ENCODE results near the gene GSE1.

The GSE1 gene

GRCh38 chr16:85619101-85619891 is 6.2 kb downstream of the GSE1 start:
- no peak for DNase-seq (ENCODE audit: low read depth)

GRCh38 chr16:85620374-85620773 is 7.3 kb downstream of the GSE1 start:
- DNase-seq (ENCODE audit: low read depth) = no peak

DNA sequence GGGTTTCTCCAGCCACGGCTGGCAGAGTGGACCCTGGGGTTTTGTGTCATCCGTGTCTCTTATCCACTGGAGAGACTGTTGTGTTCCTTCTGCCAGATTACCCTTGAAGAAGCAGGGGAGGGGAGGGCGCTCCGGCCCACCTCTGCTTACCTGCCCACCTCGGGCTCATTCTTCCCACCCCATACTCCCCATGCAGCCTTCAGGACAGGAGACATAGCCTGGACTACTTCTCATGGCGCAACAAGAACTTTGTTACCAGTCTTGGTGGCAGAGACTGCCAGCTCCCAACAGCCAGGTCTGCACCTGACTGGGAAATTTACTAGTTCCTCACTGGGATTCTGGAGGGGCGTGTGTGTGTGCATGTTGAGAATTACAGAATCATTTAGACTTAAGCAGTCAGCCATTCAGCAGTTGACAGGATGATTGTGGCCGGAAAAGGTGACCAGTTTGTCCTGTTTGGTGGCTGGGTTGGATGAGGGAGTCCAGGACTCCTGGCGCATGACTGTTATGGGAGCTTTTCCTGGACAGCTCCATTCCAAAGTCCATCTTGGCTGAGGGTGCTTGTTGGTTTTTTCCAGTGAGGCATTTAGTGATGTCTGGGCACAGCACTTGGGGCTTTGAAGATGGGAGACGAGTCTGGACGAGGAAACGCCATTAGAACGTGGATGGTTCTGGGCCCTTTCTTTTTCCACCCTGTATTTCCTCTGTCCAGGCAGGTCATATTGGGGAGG is 8.7 kb downstream of the GSE1 start:
- no peak for DNase-seq (ENCODE audit: low read depth)

- DNase-seq (ENCODE audit: low read depth) = no peak
Observed at GRCh38 chr16:85622683-85623082, 9.6 kb downstream of the GSE1 start.

DNA sequence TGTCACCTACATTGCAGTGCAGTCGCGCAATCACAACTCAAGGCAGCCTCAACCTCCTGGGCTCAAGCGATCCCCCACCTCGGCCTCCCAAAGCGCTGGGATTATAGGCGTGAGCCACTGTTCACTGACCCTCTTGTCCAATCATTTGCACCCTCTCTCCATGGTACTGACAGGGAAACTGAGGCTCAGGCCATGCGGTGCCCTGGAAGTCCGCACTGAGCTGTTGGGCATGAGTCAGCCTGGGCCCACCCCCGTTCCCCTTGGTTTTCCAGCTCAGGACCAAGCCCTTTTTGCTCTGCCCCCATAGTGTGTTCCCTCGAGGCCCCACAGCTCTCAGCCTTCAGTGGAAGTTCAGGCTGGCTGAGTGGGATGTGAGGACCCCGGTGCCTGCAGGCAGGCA is 10.1 kb downstream of the GSE1 start:
- no peak for DNase-seq (ENCODE audit: low read depth)

DNA sequence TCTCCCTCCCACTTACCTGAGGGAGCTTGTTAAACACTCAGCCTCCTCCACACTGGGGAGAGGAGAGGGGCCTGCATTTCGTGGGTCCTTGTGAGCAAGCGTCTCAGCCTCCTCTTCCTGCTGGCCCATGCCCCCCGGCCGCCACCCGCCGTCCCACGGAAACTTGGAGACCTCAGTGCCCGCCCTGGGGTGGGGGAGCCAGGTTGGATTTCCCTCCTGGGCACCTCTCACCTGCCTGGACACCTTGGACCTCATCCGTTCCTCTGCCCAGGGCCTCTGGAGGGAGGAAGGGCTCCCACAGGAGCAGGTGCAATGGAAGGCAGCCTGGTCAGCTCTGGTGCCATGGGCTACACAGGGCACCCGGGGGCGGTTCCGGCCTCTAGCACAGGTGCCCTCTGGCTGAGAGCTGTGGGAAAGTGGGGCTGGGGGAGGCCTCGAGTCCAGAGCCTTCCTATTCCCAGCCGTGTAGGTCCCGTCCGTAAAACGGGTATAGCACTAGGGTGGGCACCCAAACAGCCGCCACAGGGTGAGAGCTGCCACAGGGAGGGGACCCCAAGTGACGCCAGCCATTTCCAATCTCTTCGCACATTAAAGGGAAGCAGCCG is 11.0 kb downstream of the GSE1 start:
- DNase-seq (ENCODE audit: low read depth) = no peak

- DNase-seq (ENCODE audit: low read depth) = no peak
Observed at GRCh38 chr16:85624646-85625045, 11.5 kb downstream of the GSE1 start.

GRCh38 chr16:85625053-85625452 is 11.9 kb downstream of the GSE1 start:
- DNase-seq (ENCODE audit: low read depth) = no peak

DNA sequence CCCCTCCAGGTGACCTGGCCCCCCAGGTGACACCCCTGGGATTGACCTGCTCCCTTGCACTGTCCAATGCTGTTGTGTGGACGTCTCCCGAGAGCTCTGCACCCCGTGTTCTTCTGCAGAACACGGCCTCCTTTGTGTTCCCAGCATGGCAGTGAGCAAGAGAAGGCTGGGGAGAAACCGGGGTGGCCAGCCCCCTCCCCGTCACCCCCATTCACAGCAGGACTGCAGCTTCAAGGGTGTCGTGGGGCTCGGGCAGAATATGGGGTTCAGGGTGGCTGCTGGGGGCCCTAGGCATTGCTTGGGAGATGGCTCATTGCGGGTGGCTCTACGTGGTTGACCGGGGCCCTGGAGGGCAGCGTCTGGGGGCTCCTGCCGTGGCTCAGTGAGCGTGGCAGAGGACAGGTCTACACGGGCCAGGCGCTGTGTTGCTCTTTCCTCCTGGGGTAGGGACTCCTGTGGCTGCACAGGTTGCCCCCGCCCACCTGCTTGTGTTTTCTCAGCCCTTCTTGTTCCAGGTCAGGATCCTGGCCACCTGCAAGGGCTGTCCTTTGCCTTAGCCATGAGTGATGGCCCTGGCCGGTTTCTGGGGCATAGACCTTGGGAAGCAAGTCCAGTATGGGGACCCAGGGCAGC is 12.5 kb downstream of the GSE1 start:
- DNase-seq (ENCODE audit: low read depth) = no peak

DNA sequence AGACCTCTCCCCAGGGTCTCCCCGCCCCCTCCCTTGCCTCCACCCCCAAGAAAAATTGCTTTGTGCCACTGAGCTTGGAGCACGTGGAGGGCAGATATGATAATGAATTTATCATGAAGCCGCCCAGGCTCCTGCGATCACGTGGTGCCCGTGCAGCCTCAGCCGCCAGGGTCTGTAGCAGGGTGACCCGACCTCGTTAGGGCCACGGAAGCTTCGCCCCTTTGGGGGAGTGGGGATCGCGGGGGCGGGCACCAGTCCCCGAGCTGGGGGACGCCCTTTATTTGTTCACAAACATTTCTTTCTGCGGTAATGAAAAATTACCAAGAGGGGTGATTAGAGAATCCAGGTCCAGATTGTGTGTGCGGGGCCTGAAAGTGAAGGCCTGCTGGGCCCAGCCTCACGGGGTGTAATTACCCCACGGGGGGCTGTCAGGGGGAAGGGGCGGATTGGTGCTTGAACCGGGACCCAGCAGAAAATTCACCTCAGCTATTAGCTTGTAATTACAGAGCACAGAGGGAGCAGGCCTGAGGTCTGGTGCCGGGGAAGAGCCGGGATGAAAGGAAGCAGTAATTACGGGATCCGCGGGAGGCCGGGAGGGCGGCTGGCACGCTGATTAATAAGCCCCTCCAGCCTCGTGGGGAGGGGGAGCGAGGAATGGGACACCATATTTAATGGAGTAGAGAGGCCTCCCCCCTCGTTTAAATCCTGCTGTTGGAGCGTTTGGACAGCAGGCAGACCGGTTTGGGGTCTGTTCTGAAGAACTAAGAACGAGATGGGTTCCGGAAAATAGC is 13.3 kb downstream of the GSE1 start:
- DNase-seq (ENCODE audit: low read depth) = no peak

DNA sequence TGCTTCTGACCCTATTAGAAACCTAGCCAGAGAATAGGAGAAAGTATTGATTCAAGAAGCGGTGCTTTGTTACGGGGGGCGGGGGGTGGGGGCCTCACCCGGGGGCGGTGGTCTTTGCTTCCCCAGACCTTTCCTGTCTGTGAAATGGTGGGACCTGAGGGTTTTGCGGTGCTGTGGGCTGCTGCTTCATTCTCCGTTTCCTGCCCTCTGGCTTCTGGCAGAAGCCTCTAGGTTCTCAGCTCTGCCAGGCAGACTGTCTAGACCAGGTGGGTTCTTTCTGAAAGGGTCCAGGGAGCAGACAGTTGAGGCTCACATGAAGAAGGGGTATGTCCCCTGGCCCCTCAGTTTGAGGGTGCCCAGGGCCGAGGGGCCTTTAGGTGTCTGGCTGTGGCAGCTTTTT is 14.0 kb downstream of the GSE1 start:
- no peak for DNase-seq (ENCODE audit: low read depth)

DNA sequence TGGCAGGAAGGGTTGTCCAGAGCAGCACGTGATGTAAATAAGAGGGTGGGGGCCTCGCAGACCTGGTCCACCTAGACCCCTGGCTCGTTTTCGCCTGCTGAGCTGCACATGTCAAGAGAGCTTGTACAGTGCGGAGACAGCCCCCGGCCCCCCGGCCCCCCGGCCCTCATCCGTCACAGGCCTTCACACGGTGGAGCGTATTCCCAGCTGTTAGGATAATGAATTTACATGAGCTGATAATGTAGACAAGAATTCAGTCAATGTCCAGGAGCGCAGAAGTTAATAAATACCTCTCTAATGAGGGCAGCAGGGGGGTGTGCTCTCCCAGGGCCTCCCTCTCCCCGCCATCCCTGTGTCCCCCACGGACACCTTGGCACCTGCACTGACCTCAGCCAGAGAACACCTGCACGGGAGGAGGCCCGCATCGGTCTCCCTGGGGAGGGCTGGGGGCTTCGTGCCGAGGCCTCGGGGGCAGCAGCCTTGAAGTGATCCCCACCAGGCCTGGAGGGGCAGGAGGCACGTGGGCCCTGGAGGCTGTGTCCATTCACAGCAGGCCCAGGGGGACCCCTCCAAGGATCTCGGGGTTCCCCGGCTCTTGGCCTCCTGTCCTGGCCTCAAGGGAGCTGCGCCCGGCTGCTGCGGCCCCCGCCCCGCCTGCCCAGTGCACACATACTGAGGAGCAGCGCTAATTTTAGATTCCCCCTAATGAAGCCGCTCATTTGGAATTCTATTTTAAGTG is 14.6 kb downstream of the GSE1 start:
- DNase-seq (ENCODE audit: low read depth) = no peak

DNA sequence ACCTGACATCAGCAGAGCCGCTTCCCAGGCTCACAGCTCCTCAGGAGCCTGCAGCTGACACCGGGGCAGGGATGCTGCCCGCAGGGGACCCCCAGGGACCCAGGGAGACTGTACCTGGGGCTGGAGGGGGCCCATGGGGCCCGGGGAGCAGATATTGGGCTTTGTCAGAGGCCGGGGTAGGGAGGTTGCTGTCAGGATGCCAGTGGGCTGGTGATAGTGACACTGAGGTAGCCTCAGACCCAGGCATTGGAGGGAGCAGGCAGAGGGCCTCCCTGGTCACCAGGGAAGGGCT is 15.1 kb downstream of the GSE1 start:
- no peak for DNase-seq (ENCODE audit: low read depth)

DNA sequence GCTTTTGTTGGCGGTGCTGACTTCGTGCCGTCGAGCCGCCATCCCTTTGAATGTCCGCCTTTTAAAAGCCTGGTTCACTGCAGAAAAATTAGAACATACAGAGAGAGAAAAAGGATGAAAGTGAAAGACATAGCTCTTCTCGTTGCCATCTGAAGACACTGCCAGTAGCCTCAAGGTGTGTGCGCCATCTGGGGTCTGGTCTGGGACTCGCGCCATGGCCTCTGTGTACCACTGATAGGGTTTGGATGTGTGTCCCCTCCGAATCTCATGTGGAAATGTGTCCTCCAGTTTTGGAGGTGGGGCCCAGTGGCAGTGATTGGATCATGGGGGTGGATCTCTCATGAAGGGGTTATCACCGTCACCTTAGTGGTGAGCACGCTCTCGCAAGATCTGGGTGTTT is 15.5 kb downstream of the GSE1 start:
- DNase-seq (ENCODE audit: low read depth) = no peak

GRCh38 chr16:85629326-85629725 is 16.2 kb downstream of the GSE1 start:
- no peak for DNase-seq (ENCODE audit: low read depth)

DNA sequence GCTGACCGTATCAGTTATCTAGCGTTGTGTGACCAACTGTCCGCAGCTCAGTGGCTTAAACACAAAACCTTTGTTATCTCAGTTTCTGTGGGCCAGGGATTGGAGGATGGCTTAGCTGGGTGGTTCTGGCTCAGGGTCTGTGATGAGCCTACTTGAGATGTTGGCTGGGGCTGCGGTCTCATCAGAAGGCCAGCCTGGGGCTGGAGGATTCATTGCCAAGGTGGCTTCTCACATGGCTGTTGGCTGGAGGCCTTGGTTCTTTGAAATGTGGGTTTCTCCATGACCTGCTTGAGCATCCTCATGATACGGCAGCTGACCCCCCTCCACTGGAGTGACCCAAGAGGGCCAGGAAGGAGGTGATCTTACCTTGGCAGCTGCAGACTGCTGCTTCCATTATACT is 16.7 kb downstream of the GSE1 start:
- no peak for DNase-seq (ENCODE audit: low read depth)

DNA sequence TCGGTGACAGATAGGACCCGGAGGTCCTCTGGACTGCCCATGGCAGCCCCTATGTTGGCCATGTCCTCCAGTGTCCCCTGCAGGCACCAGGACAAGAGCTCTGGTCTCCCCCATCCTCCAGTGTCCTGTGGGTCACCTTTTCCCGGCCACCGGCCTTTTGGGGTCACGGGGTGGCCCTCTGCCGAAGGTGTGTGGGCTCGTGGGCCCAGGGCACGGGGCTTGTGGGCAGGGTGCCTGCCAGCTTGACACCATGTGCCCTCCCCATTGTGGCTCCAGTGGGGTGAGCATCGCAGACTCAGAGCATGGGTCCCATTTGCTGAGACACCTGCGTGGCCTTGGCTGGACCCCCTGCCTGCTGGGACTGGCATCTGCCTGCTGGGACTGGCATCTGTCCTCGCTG is 18.1 kb downstream of the GSE1 start:
- no peak for DNase-seq (ENCODE audit: low read depth)

- no peak for DNase-seq (ENCODE audit: low read depth)
Observed at GRCh38 chr16:85631802-85632393, 18.8 kb downstream of the GSE1 start.

- DNase-seq (ENCODE audit: low read depth) = no peak
Observed at GRCh38 chr16:85632709-85633437, 19.8 kb downstream of the GSE1 start.

GRCh38 chr16:85633438-85633743 is 20.3 kb downstream of the GSE1 start:
- no peak for DNase-seq (ENCODE audit: low read depth)

DNA sequence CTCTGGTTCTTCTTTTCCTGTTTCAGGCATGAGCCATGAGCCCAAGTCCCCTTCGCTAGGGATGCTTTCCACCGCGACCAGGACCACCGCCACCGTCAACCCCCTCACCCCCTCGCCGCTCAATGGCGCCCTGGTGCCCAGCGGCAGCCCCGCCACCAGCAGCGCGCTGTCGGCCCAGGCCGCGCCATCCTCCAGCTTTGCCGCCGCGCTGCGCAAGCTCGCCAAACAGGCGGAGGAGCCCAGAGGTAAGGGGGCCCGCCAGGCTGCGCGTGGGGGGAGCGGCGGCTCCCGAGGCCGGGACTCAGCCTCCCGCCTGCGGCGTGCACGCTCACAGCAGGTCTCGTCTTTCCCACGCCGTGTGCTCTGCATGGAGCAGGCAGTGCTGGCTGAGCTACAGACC is 20.8 kb downstream of the GSE1 start:
- DNase-seq (ENCODE audit: low read depth) = no peak

All from non-pigmented ciliary epithelial cell (primary cell).